CD4-positive, alpha-beta T cell treated with Interleukin-21 for 1 hour (primary cell): ENCODE measurements around the gene LAMTOR5.
"Not testable (repeated sequence)": the region's sequence is repeated elsewhere in the genome, so short reads cannot be mapped to it uniquely, and the experiment has no call there.

ENCODE experiments used
- DNase-seq: peaks from one replicate; pipeline ENCODE4 v3.0.0-alpha.2; 2020

Gene LAMTOR5

DNA sequence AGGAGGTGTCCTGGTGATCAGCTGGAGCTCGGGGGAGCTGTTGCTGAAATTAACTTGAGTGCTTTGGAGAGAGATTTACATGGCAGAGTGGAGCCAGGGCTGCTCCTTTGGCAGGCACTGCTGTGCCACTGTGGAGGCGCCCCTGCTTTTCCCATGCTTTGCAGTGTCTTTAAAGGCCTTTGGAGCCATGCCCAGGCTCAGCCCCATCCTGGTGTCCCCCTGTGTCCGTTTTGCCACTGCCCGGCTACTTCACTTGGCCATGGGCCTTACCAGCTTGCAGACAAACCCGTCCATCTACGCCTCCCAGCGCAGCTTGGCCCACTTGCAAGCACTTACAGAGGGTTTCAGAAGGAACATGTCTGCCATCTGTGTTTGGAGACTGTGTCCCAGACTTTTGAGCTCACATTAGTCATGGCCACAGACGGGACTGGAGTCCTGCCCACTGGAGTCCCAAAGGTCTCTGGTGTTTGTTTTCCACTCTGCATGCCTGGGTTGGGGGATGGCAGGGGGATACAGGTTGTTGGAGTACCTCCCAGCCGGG, 18.2 kb upstream of the LAMTOR5 start:
- no peak for DNase-seq

DNA sequence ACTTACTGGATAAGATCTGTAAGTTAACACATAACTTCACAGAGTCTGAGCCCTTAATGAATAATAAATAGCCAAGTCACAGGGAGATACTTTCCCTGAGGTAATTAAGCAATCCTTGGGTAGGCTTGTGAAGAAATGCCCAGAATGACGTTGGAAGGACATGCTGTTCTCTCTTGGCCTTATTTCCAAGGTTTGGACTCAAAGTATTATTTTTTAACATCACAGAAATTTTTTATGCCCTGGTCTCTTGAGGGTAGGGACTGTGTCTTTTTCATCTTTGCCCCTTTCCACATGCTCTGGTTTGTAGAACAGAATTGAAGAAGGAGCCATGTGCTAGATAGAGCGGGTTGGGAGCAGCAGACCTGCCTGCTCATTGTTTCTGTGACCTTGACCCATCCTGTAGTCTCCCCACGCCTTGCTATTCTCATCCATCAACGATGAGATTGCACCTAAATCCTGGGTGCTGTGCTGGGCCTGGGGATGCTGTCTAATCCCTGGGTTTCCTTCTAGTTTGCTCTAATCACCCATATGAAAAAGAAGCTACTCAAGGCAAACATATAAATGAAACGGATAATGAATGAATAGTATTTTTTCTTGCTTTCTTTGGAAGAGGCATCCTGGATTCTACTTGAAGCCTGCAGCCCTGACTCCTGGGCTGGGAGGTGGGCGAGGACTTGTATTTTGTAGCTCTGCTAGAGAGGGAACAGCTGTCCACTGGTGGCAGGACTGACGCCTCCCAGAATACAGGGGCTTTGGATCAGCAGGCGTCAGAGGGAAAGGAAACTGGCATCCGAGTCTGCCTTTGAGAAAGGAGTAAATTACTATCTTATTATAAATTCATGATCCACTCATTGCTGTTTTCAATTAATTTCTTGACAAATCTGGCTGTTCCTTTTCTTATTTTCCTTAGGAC, 17.5 kb upstream of the LAMTOR5 start:
- DNase-seq: no peak

DNA sequence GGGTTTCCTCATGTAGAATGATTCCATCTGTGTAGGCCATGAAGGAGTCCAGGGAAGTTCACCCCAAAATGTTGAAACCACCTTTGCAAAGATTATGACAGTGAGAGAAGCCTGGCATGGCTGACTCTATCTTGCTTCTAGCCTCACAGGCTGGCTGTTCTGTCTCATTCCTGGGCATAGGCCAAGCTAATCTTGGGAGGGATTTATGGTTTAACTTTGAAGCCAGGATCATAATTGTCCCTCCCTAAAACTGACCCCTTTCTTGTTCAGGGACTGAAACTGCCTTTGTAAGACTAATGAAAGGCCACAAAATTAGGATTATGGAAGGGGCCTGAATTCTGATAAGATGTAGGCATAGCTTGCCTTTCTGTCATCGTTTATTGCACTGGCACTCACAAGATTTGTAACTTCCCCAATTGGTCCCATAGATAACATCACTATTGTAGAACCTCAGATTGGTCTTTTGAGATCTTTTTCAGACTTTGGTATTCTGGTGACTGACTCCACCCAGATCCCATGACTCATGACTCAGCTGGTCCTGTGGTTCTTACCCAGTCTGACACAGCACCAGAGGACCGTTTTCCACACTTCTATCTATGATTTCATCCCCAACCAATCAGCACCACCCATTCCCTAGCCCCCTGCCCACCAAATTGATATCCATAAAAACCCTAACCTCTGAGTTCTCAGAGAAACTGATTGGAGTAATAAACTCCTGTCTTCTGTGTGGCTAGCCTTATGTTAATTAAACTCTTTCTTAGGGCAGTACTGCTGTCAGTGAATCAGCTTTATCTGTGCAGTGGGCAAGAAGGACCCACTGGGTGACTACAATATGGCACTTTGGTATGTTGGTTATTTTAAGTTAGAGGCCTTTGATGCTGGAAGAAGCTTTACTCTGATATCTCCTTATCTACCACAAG, 13.6 kb upstream of the LAMTOR5 start:
- no peak for DNase-seq

DNA sequence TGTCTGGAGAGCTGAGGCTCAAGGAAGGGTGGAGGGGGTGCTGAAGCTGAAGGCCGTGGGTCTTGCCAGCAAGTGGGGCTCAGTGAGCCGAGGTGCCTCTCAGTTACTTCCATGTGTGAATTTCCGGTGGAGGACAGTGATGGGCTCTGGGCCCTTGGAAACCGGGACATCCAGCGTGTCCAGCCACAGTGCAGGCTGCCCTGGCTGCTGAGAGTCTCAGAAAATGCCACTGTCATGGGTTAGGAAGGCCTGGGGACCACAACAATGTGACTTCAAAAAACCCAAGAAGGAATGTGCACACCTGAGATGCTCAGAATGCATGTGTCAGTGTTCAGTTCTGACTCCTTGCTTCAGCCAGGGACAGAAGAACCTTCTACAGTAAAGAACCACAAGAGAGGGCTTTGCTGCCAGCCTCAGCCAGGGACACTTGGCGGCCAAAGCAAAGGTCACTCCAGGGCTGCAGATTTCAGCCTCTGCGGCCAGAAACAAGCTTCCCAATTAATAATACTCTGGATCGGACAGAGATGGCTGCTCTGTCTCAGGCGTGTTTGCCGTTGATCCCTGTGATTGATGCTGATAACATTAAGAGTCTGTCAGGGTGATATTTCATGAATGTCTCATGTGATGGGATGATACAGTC, 12.6 kb upstream of the LAMTOR5 start:
- no peak for DNase-seq

DNA sequence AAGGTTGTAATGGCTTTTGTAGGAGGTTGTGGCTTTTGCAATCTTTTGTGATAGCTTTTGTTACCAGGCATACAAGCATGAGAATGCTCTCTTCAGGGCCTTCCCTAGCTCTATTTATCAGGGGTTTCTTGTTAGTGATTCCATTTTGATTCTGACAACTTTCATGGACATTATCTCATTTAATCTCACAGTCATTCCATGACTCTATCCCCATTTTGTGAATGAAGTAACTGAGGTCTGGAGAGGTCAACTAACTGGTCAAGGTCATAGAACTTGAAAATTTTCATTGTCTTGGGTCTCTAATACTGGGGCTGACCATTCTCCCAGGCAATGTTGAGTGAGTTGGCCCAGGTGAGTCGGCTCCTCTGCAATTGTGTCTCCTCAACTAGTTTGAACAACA, 11.2 kb upstream of the LAMTOR5 start:
- no peak for DNase-seq

DNA sequence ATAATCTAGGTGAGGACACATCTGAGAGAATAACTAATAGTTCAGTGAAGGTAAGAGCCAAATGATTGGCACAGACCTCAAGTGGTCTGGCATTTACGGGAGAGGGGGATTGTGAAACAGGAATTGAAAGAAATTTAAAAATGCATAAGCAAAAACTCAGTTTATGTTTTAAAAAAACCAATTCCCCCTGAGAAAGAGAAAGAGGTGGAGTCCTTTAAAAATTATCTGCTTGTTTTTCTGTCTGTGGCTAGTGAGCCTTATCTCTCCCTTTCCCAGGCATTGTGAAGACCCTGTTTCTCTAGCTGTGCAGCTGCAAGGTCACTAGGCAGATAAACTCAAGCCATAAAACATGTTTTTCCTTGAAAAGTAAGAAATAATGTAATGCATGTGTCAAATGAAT, 5.6 kb upstream of the LAMTOR5 start:
- DNase-seq: not testable (repeated sequence)

DNA sequence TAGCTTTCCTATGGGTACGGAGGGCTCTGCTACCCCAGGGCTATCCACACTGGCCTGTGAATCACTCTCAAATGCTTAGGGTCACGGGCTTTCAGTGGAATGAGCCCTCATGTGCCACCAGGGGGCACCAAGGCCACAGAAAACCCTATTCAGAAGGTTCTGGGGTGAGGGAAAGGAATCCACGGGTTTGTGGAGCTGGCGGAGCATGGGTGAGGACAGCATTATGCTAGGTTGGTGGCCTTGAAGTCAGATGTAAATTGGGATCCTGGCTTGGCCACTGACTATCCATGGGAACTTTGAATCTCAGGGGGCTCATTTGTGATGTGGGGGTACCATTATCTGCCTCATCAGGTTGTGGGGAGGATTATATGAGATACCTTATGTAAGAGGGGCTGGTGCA, 5.1 kb upstream of the LAMTOR5 start:
- peak; percentile 70 for DNase-seq

DNA sequence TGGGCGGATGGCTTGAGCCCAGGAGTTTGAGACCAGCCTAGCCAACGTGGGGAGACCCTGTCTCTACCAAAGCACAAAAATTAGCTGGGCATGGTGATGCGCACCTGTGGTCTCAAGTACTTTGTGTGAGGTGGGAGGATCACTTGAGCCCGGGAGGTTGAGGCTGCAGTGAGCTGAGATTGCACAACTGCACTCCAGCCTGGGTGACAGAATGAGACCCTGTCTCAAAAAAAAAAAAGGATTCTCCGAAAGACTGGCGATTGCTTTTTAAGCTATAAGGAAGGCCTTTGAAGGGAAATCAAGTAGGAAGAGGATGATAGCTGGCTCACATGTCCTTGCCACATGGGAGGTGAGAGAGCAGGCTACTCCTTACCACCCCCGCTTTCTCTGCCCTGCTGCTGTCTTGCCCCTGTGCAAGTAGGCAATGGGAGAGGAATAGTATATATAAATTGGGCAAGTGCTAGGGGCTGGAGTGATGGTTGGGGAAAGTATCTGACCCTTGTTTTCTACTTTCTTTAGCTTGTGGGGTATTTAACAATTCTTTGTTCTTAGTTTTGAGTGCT, 3.8 kb upstream of the LAMTOR5 start:
- no peak for DNase-seq

DNA sequence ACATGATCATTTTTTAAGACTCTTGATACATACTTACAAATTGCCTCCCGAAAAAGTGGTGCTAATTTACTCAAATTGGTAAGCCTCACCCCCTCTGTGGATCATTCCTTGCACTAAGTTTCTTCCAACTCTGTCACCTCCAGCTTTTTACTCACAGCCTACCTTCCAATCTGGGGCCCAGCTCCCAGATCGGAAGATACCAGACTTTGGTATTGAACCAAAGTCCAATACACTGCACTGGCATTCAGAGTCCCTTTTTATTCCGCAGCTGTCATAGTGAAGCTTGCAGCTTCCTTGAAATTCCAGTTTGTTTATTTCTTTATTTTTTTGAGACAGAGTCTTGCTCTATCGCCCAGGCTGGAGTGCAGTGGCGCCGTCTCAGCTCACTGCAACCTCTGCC, 1.8 kb upstream of the LAMTOR5 start:
- DNase-seq: no peak

DNA sequence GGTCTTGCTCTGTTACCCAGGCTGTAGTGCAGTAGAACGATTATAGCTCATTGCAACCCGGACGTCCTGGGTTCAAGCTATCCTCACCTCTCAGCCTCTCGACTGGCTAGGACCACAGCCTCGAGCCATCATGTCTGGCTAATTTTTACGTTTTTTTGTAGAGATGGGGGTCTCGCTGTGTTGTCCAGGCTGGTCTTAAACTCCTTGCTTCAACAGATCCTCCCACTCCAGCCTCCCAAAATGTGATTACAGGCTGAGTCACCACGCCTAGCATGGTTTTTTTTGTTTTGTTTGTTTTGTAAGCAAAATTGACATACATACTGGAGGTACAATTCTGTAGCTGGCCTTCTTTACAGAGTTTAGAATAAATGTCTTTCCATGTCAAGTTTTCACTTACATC, 994 bp upstream of the LAMTOR5 start:
- no peak for DNase-seq

DNA sequence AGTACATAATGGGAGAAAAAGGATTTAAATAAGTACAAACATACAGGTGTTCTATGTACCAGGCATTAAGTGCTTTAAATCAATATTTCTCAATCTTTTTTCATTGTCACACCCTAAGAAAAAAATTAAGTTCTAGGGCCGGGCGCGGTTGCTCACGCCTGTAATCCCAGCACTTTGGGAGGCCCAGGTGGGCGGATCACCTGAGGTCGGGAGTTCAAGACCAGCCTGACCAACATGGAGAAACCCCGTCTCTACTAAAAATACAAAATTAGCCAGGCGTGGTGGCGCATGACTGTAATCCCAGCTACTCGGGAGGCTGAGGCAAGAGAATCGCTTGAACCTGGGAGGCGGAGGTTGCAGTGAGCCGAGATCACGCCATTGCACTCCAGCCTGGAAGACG, 1.1 kb downstream of the LAMTOR5 start:
- DNase-seq: not testable (repeated sequence)

DNA sequence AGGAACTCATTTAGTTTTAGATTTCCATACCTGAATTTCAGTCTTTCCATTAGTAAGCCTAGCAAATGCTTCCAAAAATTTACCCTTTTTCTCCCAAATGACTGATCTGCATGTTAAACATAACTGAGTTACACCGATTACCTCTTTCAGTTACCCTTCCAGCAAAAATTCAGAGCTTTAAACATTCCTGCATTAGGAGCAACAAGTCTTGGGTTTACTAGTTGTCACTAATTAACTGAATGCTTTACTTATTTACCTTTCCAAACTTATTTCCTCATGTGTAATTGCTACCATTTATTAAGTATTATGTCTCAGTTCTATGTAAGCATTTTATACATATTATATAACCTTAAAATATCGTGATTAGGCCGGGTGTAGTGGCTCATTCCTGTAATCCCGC, 3.1 kb downstream of the LAMTOR5 start:
- no peak for DNase-seq

DNA sequence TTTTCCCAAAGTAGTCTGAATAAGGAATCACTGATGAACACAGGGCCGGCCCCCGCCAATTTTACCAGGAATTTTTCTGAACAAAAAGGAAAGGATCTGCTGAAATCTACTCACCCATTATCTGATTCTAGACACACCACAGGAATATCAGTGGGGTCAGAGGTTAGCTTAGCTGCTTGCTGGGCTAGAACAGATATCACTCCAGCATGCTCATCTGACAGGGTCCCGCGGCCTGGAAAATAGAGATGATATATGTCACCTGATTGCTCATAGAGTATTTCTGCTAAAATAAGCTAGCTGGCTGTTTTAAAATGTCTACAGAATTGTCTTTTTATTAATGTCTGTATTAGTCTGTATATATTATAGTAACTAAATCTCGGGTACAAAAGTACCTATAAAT, 3.7 kb downstream of the LAMTOR5 start:
- no peak for DNase-seq

DNA sequence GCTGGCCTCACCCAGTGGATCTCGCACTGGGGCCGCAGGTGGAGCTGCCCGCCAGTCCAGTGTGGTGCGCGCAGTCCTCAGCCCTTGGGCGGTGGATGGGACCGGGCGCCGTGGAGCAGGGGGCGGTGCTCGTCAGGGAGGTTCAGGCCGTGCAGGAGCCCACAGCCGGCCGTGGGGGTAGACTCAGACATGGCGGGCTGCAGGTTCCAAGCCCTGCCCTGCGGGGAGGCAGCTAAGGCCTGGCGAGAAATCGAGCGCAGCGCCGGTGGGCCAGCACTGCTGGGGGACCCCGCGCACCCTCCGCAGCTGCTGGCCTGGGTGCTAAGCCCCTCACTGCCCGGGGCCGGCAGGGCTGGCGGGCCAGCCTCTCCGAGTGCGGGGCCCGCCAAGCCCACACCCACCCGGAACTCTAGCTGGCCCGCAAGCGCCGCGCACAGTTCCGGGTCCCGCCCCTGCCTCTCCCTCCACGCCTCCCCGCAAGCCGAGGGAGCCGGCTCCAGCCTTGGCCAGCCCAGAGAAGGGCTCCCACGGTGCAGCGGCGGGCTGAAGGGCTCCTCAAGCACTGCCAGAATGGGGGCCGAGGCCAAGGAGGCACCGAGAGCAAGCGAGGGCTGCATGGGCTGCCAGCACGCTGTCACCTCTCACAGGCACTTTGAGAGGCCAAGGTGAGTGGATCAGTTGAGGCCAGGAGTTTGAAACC, 11.1 kb downstream of the LAMTOR5 start:
- not testable (repeated sequence) for DNase-seq

DNA sequence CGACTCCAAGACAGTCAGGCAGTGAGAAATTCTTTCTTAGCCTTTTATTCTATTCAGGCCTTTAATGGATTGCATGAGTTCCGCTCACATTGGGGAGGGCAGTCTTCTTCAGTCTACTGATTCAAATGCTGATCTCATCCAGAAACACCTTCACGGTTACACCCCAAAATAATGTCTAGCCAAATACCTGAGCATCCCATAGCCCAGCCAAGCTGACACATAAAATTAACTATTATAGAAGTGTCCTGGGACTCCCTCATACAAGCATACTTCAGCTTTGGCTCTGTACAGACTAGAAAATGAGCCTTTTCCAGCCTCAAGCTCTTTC, 13.0 kb downstream of the LAMTOR5 start:
- no peak for DNase-seq

DNA sequence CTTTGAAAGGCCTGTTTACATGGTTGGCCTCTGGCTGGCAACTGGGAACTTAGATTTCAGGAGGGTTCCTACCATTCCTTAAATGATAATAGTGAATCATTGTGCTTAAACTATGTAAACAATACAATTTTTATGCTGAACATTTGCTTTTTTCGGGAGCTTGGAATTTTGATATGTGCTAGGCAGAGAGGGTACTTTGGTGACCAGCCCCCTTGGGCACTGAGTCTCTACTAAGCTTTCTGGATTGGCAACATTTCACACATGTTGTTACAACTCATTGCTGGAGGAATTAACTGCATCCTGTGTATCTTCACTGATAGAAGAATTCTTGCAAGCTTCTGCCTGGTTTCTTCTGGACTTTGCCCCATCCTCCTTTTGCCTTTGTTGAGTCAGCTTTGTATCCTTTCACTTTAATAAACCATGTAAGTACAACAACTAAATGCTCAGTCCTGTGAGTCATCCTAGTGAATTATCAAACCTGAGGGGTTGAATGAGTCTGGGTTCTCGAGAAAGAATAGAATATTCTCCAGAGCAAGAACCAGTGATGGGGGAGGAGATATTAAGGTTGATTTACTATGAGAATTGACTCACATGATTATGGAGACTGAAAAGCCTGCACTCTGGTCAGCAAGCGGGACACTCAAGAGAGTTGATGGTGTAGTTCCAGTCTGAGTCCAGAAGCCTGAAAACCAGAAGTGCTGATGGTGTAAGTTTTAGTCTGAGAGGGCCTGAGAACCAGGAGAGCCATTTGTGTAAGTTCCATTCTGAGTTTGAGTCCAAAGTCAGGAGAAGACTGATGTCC, 13.6 kb downstream of the LAMTOR5 start:
- no peak for DNase-seq

DNA sequence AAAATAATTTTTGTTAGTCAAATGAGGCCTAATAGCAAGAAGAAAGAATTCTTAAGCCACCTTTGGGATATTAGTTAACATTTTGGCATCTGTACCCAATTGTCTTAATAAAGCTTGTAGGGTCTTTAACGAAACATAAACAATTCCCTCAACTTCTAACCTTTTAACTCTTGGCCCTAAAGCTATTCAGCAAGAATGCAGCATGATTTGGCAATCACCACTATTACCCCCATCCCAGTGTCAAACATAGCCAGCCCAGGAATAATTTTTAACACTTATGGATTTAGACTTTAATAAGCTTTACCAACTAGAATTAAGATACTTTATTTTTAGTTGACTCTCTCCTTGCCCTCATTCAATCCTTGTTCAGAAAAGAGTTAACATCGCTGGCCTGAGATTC, 14.2 kb downstream of the LAMTOR5 start:
- DNase-seq: no peak

DNA sequence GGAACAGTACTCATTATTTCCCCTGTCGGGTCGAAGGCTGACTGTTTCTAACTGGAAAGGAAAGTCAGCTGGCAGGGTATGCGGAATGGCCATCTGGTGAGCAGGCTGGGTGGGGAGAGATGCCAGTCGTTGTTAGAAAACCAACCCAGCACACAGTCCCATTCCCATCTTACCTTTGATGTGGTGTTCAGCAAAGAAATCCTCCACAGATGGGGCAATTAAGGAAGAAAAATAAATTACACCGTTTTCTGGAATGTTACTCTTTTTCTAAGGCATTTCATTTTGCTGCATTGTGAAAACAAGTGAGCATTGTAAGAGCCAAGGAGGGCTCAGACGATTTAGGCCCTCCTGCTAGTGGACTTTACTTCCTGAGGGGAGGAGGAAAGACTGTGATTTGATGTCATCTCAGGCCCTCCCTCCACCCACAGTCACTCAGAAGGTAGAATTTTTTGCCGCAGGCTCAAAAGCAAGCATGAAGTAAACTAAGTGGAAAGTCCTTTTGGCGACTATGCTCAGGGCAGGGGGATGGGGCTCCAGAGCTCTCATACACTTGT, 16.7 kb downstream of the LAMTOR5 start, which contains the start of gene SLC16A4:
Gene SLC16A4, minus strand, starts transcription at position 335 of the 554 bp plus-strand sequence. CDS start 1,703 bp downstream, outside the sequence.
- DNase-seq: no peak

DNA sequence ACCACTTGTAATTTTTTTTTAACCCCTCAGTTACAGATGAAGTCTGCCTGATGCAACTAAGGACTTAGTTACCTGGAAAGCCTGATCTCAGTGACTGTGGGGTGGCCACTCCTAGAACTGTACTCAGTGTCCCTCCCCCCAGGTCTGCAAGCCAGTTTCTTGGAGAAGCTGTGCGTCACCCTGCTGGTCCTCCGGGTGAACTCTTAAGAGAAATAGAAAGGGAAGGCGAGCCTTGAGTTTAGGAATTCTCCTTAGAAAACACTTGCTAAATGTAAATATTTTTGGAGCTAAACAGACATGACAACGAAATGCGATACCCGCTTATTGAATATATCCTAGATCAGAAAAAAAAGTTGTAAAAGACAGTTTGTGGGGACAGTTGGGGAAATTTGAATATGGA, 17.4 kb downstream of the LAMTOR5 start:
- no peak for DNase-seq

DNA sequence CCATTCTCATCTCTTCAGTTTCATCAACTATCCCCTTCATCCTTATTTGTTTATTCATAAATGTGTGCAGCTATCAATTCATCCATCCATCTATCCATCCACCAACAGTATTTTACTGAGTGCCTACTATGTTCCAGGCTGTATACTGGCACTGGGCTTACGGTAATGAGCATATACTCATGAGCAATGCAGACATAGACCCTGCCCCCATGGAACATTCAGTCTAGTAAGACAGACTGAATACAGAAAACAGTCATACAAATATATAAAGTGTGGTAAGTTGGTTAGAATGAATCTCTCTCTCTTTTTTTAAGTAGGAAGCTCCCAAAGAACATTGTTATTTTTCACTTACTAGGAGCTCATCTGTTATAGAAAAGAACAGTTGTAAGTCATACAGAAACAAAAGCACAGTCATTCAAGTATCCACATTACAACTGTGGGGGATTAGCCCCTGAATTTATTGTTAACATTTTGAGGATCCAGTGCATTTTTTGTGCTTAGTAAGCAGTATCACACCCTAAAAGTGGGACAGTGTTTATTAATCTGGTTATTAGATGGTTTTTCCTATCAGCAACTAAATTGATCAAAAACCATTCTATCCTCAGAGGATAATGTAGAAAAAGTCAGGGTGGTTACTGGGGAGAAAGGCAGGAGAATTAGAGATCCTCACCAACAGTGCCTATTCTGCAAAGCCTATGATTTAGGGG, 20.3 kb downstream of the LAMTOR5 start:
- no peak for DNase-seq
